ENCODE data around the gene ERICH3. TPM values are rescaled to one million over a fixed set of nuclear protein-coding genes. Genes with fewer than 3 reads are reported as not detected.

ERICH3 gene
- total and polyA plus RNA-seq, 8 donors, result 0.06 to 6.8 (median 3.6) TPM

DNA sequence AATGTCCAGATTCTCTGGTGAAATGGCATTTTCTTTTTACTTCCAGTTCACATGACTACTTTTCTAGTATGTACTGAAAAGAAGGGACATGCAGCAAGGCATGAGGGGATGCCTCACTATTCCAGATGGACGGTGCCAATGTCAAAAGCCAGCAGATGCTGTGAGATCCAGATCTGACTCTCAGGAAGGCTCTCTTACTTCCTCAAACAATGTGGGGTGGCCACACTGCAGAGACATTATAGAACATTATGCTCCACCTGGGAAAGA is 41.6 kb upstream of the ERICH3 start:
- no peak overlapping the region for H3K27ac ChIP-seq
- TF ChIP-seq, protein P1, sequence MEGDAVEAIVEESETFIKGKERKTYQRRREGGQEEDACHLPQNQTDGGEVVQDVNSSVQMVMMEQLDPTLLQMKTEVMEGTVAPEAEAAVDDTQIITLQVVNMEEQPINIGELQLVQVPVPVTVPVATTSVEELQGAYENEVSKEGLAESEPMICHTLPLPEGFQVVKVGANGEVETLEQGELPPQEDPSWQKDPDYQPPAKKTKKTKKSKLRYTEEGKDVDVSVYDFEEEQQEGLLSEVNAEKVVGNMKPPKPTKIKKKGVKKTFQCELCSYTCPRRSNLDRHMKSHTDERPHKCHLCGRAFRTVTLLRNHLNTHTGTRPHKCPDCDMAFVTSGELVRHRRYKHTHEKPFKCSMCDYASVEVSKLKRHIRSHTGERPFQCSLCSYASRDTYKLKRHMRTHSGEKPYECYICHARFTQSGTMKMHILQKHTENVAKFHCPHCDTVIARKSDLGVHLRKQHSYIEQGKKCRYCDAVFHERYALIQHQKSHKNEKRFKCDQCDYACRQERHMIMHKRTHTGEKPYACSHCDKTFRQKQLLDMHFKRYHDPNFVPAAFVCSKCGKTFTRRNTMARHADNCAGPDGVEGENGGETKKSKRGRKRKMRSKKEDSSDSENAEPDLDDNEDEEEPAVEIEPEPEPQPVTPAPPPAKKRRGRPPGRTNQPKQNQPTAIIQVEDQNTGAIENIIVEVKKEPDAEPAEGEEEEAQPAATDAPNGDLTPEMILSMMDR (IDR thresholded peaks at IDR 0.05), result no peak

DNA sequence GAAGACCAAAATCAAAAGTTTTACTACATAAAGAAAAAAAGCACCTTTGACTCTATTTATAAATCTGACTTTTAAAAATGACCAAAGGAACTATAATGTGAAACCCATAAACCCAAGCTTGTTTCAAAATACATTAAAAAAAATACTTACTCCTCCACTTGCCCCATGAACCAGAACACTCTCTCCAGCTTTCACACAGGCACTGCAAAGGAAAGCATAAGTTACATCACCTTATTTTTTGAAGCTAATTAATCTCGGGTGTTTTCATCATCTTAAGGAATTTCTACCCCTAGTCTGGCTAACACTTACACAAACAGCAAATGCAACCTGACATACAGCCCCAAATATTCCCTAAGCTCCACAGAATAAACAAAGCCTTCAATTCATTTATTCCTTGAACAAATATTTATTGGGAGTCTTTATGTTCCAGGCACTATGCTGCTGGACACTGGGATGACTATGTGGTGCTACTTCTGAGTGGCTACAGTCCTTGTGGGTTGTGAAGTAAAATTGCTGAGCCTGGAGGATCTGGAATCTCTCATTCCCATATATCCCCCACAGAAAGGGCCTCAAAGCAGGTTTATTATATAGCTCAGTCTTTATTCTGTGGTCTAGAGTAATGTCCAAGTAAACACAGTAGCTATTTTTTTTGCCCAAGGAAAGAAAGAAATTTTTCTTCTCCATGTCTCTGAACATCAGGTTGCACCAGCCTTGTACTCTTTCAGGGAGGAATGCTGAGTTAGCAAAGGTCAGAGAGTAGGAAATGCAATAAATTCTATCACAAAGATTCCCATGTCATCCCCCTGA is 41.0 kb upstream of the ERICH3 start:
- H3K9me3 ChIP-seq, result no peaks in the 10 kb centered on the region
- H3K36me3 ChIP-seq, result peaks cover 0 to 46% of the 10 kb centered on the region in 2 donors
- DNase-seq, result no peak
- H3K4me3 ChIP-seq, result no peak overlapping the region
- no peaks in the 10 kb centered on the region for H3K4me1 ChIP-seq
- no peak for ATAC-seq
- intact Hi-C loops (cut with DNase I), result no loop called here
- no peaks in the 10 kb centered on the region for H3K27me3 ChIP-seq
- TF ChIP-seq, protein P1 (IDR thresholded peaks at IDR 0.05), result no peak
- H3K27ac ChIP-seq, result no peak overlapping the region

More for the DNA sequence above, 41.6 kb upstream of the ERICH3 start:
- no peak for ATAC-seq
- Histone ChIP-seq H3K27me3 (no peaks in the 10 kb centered on the region), H3K9me3 (no peaks in the 10 kb centered on the region), H3K4me1 (no peaks in the 10 kb centered on the region), H3K36me3 (peaks cover 0 to 47% of the 10 kb centered on the region in 2 donors), H3K4me3 (no peak overlapping the region)
- DNase-seq, result no peak
- intact Hi-C loops (cut with DNase I), result no loop called here

DNA sequence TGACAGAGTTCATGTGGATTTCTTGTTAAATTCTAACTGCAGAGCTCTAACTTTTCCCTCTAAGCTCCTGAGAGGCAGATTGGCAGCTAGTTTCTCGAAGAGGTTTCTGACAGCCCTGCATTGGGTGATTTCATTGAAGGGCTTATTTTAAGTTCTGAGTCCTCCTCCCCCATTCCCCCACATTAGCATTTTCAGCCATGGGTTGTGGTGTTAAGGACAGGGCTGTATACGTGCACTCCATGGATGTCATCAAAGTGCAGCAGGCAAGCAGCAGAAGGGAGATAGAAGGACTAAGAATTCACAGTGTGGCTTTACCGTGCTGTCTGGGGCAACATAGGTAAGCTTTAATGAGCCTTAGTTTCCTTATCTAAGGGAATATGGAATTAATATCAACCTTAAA is 40.3 kb upstream of the ERICH3 start:
- no peak for ATAC-seq
- Histone ChIP-seq H3K27me3 (no peaks in the 10 kb centered on the region), H3K36me3 (peaks cover 0 to 46% of the 10 kb centered on the region in 2 donors), H3K27ac (no peak overlapping the region), H3K4me1 (no peaks in the 10 kb centered on the region), H3K9me3 (no peaks in the 10 kb centered on the region), H3K4me3 (no peak overlapping the region)
- TF ChIP-seq, protein P1 (IDR thresholded peaks at IDR 0.05), result no peak
- intact Hi-C loops (cut with DNase I), result no loop called here
- no peak for DNase-seq

DNA sequence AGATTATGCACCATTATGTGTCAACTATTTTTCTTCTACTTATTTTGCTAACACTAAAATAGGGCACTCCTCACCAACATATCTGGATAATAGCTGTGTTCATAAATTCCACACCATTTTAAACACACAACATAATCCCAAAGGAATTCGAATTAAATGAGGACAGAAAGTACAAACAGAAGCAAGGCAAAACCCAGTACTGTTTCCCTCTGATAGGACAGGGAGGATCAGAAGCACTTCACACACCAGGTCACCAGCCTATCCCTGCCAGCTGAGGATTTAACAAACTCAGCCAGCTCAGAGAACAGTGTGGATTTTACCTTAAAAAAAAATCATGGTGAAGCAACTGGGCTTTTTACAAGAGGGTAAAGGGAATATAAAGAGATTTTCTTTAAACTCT is 39.3 kb upstream of the ERICH3 start:
- DNase-seq (no peak), ATAC-seq (peak; percentile 81)
- intact Hi-C loops (cut with DNase I), result no loop called here
- Histone ChIP-seq H3K27me3 (no peaks in the 10 kb centered on the region), H3K4me3 (no peak overlapping the region), H3K4me1 (no peaks in the 10 kb centered on the region), H3K27ac (no peak overlapping the region), H3K9me3 (no peaks in the 10 kb centered on the region), H3K36me3 (peaks cover 0 to 39% of the 10 kb centered on the region in 2 donors)
- TF ChIP-seq, protein P1 (IDR thresholded peaks at IDR 0.05), result no peak

DNA sequence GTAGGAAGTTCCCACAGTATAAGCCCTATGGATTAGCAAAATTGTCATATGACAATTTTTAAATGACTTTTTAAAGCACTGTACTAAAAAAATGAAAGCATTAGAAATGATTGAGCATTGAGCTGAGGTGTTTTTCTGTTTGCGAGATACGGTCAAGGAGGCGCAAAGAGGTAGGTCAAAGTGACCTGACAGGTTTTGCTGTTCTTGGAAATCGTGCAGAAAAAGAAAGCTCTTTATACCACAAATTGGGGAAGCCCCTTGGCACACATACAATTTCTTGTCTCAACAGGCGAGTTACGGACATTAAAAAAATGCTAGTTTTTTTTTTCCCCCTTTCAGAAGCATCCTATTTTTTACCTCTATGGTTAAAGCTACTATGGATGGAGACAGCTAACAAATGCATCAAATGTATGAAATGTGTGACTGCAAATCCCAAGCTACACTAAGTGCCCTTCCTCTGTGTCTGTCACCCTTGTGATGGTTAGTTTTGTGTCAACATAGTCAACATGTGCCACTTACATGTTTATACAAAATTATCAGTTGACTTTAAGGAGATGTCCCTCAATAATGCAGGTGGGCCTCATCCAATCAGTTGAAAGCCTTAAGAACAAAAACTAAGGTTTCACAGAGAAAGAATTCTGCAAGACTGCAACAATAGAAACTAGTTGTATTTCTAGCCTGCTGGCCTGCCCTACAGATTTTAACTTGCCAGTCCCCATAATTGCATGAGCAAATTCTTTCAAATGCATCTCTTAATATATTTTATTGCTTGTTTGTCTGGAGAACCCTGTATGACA is 30.0 kb upstream of the ERICH3 start:
- intact Hi-C loops (cut with DNase I), result no loop called here
- H3K9me3 ChIP-seq, result no peaks in the 10 kb centered on the region
- peaks cover 0 to 30% of the 10 kb centered on the region in 2 donors for H3K36me3 ChIP-seq
- TF ChIP-seq, protein P1 (IDR thresholded peaks at IDR 0.05), result no peak
- no peak overlapping the region for H3K4me3 ChIP-seq
- no peaks in the 10 kb centered on the region for H3K4me1 ChIP-seq
- DNase-seq (peak in 1 of 4 donors; percentile 38), ATAC-seq (peak; percentile 55)
- H3K27me3 ChIP-seq, result no peaks in the 10 kb centered on the region
- no peak overlapping the region for H3K27ac ChIP-seq

Data from left lung (tissue), 10 donors.